ENCODE results near the gene PARL.

- TF ChIP-seq CTCF (IDR thresholded peaks at IDR 0.05) (no peak), EZH2 (IDR thresholded peaks at IDR 0.05; ENCODE audit: borderline replicate concordance, insufficient read depth, low read depth, low read length, poor library complexity, severe bottlenecking) (no peak)
Measured at GRCh38 chr3:183830187-183830586, 54.5 kb downstream of the PARL start.
